Middle frontal gyrus (tissue), 1 donor: ENCODE measurements around the gene SYT1.

Source experiments
- DNase-seq: peaks from one replicate; pipeline ENCODE4 v3.0.0-alpha.2; 2015; ENCODE audit warnings: low spot score; ENCODE audit errors: extremely low spot score

SYT1 gene

DNA sequence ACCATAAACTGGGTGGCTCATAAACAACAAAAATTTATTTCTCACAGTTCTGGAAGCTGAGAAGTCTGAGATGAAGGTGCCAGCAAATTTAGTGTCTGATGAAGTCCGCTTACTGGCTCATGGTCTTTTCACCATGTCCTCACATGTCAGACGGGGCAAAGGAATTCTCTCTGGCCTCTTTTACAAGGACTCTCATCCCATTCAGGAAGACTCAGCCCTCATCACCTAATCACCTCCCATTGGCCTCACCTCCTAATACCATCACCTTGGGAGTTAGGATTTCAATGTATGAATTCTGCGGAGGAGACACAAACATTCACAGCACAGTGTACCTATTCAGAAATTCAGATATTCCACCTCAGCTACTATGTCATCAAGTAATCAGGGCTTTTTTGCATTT, 468.6 kb downstream of the SYT1 start:
- DNase-seq: no peak

DNA sequence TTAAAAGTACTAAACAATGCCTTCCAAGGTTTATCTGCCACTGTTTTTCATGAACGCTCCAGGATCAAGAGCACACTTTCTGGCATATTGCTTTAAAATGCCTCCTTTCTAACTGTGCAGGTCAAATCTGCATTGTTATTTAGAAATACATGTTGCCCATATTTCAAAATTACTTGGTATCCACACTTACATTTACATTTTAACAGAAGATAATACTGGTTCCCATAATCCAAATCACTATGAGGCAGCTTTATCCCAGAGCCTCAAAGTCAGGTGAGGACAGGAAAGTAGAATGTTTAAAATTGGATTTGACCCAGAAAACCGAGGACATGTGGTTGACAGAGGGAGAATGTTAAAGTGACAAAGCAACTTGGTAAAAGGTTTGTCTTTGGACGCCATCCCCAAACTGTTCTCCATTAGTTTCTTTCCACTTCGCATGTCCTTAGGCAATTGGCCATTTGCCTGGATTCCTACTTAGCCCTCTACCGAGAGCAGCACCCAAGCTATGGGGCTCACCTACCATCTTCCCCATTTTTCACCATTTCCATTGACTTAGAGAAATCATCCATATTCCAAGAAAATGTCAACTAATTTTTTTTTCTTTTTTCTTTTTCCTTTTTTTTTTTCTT, 473.2 kb downstream of the SYT1 start:
- DNase-seq: no peak

DNA sequence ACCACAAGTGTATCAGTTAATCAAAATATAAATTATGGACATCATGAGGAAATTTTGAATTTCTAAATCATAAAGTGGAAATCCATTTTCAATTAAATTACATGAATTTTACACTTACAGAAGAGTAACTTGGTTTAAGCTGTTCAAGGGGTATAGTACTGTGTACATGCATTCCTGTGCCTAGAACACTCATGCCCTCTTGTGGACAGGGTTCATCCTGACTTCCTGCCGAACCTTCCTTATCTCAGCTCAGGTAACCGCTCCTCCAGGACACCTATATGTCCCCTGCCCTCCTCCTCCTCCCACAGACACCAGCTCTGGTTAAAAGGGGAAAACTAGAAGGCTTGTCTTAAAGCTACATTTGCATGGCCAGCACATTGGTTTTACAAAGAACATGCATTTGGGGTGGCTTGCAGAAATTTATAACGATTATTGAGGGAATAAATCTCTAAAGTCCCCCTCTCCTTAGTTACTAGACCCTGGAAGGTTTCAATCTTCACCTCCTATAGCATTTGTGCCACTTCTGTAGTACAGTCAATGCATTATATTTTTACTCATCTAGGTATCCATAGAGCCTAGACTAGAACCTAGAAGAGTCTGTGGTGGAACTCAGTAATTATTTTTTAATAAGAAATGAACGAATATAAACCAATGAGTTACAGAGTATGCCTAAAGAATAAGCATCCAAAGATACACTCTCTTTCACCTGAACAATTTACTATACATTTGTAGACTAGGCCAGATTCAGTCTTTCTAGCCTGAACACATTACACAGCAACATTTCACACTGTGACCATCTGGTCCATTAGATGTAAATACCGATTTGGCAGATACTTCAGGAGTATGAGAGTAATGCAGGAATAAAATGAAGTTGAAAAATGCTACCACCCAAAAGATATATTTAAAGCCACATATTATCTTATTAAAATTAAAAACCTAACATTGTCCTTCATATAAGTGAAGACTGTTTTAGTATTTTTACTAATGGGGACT, 480.6 kb downstream of the SYT1 start:
- DNase-seq: no peak

DNA sequence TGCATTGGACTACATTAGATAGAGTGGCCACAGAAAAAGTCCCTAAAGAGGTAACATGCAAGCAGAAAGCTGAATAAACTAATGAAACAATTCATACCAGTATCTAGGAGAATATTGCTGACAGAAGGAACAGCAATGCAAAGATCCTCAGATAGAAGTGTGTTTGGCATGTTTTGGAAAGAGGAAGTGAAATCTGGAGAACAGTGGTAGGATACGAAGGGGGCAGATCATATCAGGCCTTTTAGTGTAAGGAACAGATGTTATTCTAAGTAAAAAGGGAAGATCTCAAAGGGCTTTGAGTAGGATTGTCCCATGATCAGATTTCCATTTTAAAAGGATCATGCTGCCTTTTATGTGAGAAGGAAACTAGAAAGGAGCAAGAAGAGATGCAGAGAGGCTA, 483.3 kb downstream of the SYT1 start:
- DNase-seq: no peak

DNA sequence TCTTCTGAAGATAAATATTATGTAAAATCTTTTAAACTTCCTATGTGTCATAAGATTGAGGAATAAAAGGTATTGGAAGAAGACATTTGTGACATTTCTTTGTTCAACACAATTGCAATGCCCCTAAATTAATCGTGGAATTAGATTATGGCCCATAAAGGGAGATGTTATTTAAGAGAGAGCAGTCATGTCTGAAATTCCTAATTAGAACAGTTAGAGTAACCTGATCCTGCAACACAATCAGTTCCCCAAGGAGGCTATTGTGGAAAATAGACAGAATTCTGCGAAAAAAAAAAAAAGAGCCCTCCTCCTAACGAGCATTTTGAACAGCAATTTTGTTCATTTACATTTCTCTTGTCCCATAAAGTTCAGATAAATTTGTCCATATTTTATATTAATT, 486.7 kb downstream of the SYT1 start:
- no peak for DNase-seq

DNA sequence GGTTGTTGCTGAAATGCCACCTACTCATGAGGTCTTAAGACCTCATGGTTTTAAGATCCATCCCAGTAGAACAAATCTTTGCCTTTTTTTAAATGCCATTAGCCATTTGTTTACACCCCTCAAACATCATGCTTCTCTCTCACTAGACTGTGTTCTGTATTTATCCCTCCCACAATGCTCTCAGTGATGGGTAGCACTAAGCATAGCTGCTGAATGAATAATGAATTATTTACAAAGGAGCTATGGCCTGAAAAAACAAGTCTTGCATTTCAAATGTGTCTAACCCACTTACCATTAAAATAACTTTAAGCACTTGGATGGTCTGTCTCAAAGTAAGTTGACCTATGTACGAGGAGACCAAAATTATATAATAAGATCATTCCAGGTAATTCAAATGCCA, 491.6 kb downstream of the SYT1 start:
- DNase-seq: no peak

DNA sequence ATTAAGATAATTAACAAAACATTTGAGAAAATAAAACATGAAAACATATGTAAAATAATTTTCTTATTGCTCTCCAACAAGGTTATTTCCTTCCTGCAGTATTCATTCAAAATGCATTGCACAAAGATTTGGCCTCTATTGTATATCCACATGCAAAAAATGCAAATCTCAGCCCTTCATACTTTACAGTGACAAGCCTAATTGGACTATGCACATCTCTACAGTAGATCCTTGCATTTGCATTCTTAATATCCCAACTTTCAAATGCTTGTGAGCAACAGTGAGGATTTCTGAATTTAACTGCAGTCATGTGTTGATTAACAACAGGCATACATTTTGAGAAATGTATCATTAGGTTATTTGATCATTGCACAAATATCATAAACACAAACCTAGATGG, 492.5 kb downstream of the SYT1 start:
- no peak for DNase-seq

DNA sequence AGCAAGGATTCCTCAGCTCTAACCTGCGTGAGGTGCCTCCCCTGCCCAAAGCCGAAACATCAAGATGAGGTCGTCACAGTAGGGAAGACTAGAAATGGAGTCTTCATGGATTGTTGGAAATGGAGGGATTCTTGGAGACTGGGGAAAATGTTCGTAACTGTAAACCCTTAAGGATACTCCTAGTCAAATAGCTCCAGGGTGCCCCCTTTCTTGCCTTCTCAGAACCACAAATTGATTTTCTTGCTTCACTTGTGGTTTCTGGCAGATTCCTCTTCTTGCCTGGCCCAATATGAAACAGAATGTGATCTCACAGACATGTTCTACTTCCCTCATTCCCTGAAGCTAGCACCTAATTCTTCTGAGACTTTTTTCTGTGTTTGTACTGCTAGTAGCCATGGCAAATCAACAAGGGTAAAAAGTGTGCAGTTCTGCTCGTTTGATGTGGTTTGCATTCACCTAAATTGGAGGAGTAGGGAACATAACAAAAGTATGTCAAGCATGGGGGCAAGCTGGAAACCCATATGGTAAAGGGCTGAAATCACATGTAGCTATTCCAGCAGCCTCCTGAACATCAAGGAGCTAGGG, 494.2 kb downstream of the SYT1 start:
- DNase-seq: no peak

DNA sequence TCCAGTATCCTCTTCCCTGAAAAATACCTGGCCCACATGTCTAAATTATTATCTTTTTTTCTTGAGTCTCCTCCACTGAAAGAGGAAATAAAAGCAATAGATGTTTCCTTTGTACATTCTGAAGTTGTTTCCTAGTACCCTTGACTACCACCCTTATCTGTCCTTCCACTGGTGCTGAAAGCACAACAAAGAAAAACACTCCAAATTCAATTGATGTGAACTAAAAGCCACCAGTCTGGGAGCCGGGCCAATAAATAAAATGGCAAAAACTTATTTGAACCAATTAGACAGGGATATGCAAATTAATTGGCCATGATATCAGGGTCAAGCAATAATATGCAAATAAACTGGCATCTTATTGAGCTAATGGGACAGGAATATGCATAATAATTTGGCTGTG, 495.7 kb downstream of the SYT1 start:
- no peak for DNase-seq

DNA sequence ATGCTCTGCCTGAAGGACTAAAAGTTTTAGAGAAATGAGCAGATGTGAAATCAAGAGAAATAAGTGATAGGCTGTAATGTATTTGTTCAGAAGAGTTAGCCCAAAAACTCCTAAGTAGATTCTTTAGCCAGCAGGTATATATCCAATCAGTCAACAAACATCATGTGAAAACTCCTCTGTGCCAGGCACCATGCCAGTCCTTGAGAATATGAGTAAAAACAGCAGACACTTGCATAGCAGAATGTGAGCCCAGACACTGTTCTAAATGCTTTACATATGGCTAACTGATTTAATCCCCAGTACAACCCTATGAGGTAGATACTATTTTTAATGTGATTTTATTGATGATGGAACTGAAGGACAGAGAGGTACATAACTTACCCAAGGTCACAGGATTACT, 496.4 kb downstream of the SYT1 start:
- no peak for DNase-seq

DNA sequence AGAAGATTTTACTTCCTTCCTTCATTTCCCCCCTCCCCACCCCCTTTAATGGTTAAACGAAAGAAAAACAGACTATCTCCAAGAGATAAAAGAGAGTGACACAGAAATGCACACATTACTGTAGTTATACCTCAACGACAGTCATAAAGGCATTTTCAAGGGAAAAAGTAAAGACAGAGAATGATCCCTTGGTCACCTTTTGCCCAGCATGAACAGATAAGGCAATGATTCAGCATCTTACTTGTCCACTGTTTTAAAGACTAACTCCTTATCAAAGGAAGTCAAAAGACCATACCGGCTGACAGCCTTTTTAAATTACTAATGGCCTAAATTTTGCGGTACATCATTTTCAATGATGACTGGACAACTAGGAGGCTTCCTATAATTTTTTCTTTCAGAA, 499.6 kb downstream of the SYT1 start:
- no peak for DNase-seq

DNA sequence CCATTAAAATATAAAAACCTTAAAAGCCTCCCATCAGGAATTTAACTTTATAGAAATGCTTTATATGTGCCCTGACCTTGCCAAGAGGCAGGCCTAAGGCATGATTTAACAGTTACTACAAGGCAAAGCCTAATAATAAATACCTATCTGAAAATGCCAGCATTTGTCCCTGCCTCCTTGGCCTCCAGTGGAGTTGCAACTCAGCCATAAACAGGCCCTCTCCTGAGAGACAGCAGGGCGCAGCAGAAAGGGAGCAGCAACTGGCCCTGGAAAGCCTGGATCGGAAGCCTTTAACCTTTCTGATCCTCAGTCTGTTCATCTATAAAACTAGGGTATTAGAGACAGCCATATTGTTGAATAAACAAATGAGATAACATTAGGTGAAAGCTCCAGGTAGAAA, 501.8 kb downstream of the SYT1 start:
- DNase-seq: no peak

DNA sequence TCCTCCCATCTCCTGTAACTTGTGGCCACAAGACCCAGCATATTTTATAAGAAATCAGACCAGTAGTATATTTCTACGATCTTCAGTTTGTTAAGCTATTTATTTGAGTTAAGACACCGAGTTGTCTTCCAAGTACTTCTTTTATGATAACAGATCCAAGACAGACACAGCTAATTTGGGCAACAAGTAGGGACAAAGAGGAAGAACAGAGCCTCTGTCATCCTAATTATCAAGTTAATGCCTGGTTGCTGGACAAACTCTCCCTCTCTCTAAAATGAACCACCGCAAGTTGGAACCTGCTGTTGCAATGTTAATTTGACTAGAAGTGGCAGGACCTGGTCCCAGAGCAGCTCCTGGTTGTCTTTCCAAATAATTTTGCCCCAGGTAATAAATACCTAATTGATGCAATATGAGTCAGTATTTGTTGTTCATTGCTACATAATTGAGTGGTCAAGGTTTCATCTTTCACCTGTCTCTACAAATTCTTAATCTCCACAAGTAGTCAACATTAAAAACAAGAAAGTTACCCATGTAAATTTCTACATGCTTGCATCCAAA, 502.5 kb downstream of the SYT1 start:
- no peak for DNase-seq

DNA sequence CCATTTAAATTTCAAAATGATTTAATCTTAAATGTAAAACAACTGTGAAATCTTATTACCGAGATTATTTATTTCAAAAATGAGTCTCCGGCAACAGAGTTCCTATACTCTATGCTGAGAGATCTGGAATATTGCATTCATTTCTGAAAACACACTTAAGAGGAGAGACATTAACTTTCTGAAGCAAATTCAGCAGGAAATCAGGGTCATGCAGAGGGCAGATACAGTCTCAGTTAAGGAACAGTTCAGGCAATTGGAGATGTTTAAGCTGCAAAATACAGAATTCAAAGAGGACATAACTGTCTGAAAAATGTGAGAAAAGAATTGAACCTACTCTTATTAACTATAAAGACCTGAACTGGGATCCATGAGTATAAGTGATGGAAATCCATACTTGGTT, 505.4 kb downstream of the SYT1 start:
- no peak for DNase-seq

DNA sequence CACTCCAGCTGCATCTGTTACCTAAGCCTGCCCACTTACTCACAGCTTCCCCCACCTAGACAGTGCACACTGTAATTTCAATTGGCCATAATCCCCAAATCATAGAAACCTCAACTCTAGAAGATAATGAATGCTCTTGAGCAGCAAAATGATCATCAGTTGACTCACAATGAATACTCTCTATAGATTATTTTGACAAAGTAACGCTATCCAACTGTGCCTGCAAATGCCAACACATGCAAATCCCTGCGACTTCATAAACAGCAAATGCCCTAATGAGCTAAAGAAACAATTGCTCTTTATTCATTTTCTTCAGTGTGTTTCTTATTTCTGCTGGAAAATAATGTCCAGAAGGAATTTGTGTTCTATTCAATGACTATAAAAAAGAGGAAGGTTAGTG, 506.7 kb downstream of the SYT1 start:
- no peak for DNase-seq

DNA sequence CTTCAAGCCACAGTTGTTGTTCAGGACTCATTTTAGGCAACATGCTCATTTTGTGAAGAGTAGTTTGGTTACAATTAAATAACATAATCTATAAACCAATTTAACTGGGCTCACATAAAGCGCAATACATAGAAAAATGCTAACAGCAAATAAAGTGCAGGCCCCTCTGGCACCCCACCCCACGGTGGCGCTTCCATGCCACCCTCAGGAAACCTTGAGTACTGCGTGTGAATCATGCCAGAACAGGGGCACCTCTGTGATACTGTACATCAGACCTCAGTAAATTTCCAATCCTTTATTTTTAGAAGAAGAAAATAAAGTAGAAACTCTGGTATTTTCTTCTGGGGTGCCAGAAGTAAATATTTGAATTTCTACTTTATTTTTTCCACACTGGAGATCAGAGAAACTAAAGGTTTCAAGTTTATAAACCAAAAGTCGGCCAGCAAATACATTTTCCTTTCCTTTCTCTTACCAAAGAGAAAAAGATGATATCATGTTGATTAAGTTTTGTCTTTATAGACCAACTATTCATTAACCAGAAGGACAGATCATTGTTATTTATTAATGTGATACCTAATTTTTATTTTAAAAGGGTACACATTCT, 509.4 kb downstream of the SYT1 start:
- no peak for DNase-seq

DNA sequence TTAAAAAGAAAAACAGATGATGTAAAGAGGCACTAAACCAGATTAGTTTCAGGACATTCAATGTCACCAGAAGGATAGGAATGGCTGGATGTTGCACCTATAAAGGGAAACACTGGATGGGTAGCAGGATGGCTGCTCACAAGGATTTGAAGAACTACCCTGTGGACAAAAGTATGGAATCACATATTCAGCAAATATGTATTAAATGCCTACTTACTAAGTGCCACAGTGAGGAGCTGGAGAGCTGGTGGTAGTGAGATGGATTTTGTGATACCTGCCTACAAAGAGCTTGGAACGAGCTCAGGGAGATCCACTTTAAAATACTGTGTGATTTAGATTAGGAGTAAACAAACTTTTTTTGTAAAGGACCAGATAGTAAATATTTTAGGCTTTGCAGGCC, 510.0 kb downstream of the SYT1 start:
- no peak for DNase-seq

DNA sequence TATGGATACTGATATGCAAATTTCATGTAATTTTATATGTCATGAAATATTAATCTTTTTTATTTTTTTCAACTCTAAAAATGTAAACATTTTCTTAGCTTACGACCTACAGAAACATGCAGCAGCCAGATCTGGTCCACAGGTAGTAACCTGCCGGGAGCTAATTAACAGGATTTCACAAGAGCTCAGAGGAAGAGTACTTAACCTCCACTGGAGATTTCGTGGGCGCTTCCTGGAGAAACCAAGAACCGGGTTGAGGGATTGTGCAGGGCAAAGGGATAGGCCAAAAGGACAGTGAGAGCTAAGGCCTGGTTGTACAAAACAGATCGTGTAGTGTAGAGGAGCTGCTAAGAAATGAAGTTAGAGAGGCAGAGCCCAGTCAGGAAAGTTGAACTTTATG, 510.5 kb downstream of the SYT1 start:
- DNase-seq: no peak

DNA sequence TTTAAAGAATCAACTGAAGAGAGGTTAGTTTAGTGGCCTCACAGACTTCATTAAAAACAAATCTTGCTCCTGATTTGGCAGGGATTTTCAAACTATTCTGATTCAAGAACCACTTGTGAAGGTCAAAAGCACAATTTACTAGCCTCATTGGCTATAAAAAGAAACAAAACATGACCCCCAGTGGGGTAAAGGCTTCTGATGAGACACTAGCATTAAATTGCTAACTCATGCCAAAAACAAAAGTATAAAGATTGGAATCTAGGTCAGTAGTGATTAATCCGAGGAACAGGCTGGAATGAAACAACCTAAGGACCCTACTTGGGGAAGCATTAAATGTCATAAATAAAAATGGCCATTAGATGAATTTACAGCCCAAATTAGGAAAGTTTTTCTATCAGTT, 513.9 kb downstream of the SYT1 start:
- DNase-seq: no peak

DNA sequence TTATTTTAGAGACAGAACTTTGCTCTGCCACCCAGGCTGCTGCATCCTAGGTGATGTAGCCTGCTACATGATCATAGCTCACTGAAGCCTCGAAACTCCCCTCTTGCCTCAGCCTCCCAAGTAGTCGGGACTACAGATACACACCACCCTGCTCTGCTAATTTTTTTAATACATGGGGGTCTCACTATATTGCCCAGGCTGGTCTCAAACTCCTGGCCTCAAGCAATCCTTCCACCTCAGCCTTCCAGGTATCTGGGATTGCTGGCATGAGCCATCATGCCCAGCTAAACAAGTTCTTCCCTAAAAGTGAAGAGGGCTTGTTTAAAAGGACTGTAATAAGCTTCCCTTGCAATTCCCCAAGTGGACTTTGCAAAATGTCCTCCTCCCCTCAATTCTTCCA, 515.8 kb downstream of the SYT1 start:
- no peak for DNase-seq

DNA sequence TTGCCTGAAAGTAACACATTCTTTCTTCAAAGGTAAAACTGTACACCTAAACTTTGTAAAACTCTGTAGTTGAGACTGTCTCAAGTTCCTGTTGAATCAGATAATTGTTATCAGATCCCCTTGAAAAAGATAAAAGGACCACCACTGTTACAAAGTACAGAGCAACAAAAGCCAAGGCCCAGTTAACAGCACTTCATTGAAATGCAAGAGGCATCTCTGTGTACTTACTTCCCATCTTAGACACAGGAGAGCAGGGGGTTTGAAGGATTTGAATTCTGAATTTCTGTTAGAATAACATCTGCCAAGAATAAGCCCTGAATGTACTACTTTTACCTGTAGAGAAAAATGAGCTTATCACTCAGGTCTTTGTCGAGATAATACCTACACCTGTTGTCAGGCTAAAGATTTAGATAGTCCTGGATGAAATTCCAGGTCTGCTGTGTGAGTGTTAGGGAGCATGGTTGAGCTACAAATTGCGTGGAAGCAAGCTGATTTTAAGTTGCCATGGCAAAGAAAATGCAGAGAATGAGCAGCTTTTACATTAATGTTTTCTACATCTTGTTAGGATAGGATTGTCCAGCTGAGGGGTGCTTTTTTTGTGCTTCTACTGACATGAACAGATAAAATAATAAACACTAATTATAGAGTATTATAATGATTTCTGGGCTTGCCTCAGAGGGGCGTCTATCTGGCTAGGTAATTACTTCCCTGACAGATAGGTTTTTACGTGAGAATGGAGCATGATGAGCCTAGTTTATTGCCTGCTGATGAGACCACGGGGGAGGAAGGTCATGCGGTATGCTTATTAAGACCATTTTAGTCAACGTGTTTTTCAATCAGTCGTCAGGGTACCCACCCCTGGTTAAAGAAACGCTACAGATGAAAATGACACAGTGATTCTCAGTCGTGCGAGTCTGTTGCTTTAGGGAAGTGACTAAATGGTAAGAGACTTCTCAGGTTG, 517.0 kb downstream of the SYT1 start:
- DNase-seq: no peak
